22Rv1 (cell line): ENCODE data around the gene DIP2C.

Experiments
- CTCF ChIP-seq: fragments of 450-650 bp; IDR thresholded peaks from 2 replicates; pipeline ENCODE4 v1.5.1; 2017; ENCODE audit warnings: mild to moderate bottlenecking
- ZFX ChIP-seq: fragments of 450-650 bp; IDR thresholded peaks from 2 replicates; pipeline ENCODE4 v1.6.1; 2017; ENCODE audit warnings: antibody characterized with exemption, borderline replicate concordance

DNA sequence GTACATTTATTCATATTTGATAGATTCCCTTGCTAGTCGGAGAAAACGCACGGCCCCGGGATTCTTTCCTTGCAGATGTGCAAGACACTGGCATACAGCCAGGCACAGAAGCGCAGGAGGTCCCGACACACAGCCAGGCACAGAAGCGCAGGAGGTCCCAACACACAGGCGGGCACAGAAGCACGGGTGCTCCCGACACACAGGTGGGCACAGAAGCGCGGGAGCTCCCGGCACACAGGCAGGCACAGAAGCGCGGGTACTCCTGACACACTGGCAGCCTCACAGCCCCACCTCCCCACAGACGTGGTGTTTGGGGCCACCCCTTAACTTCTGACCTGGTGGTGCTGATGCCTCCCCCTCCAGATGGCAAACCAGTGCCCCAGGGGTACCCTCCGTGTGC lies 316.9 kb downstream of the DIP2C start:
- TF ChIP-seq CTCF (no peak), ZFX (no peak)
